NCI-H526 (cell line): ENCODE results near the gene B3GALT4.

ENCODE experiments used
- DNase-seq, 2 experiments: peaks; one replicate each; lab custom pipeline; 2025; lab: John Stamatoyannopoulos, UW

The B3GALT4 gene

GRCh38 chr6:33315793-33316602 is 39.1 kb downstream of the B3GALT4 start:
- DNase-seq = no peak

DNA sequence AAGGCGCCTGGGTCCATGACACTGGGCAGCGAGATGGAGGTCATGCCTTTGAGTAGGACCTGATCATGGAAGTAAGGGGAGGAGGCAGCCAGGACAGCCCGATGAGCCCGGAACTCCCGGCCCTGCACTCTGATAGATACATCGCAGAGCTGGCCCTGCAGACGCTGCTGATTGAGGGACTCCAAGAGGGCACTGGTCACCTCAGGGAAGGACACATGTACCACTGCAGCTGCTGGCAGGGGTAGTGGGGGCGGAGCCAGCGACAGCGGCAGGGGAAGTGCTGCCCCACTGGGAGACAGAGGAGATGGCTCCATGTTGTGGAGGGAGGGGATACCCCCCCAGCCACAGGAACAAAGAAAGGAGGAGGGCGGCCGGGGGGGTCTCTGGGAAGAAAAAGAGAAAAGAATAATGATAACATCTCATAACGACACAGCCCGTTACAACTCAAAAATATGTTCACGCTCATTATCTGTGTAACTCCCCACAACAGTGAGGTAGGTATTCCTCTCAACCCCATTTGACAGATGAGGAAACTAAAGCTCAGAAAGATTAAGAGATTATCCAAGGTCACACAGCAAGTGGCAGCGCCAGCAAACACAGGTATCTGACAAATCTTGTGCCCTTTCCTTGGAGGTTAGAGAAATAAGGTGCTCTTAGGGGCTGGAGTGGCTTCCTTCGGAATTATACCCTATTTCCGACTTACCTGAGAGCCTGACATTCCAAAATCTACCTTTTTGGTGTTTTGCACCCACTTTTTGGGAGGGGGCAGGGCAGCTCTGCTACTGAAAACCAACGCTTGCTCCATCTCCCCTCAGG is 39.9 kb downstream of the B3GALT4 start:
- no peak for DNase-seq

DNA sequence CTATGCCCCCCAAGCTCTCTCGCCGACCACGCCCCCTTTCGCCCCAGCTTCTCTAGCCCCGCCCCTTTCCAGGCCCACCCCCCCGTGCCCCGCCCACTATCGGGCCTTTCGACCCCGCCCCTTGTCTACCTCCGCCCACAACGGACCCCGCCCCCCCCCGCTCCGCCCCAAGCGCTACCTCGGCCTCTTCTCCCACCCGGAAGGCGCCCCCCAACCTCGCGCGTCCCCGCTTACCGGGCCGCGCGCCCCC is 40.4 kb downstream of the B3GALT4 start:
- DNase-seq = no peak

- DNase-seq = peak; percentile 99
These were observed 40.9 kb downstream of the B3GALT4 start, which contains the start of gene ZBTB22 for GRCh38 chr6:33317669-33318425. TSS of gene ZBTB22 (minus strand) at chr6:33317744. CDS start at chr6:33316916, 828 bp downstream.

DNA sequence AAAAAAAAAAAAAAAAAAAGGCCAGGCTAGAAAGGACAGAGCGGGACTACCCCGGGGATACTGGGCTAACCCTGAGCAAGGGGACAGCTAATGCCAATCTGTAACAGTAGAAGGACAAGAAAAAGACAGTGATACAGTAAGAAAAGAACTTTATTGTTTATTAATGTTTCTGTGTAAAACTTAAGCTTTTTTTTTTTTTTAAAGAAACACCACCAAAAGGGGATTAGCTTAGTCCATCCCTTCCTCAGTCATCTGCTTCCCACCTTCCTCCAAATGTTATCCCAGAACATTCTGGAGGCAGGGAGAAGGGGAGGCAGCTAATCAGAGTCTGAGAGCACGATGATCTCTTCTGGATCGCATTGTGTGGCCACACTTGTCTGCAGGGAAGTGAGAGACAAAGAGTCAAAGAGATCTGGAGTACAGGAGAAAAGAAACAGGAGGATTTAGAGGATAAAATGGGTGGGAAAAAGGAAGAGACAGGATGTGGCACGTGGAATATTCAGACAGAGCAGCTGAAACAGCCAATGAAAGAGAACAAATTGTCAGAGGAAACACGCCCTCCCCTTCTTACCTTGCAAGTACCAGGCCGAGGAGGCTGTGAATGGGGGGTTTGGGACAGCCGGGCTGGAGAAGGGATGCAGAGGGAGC is 41.6 kb downstream of the B3GALT4 start:
- DNase-seq = no peak

DNA sequence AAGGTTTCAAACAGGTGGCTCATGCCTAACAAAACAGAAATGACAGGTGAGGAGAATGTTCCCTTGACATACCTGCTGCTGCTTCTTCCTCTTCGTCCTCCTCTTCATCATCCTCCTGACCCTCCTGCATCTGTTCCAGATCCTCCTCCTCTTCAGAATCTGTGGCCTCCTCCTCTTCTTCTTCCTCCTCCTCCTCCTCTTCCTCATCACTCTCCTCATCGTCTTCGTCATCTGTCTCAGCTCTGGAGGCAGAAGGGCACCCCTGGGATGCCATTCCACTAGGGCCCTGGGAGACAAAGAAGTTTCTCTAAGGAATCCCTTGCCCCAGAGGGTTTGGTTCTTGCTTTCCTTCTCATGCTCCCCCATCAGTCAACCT is 43.0 kb downstream of the B3GALT4 start:
- no peak for DNase-seq

GRCh38 chr6:33320315-33321181 is 43.6 kb downstream of the B3GALT4 start:
- peak; percentile 6 to 56 for DNase-seq

- no peak for DNase-seq
These were observed 44.3 kb downstream of the B3GALT4 start for GRCh38 chr6:33321227-33321626.

GRCh38 chr6:33323623-33323948 is 46.7 kb downstream of the B3GALT4 start:
- no peak for DNase-seq

DNA sequence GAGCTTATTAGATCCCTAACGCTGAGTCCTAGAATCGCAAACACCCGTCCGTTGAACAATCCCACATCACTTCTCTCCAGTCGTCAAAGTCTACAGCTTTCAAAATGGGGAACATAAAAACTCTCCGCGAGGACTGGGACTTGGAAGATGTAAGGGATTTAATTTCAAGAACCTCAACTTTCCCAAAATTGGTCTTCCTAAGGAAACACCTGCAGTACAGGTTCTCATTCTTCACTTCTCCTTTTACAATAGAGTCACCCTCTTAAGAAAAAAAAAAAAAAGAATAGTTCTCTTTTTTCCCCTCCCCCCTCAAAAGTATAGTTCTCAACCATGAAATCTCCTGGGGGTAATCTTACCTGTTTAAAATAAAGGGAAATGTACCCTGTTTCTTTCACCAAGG is 47.2 kb downstream of the B3GALT4 start:
- DNase-seq = peak in 1 of 2 experiments; percentile 47
